SK-N-SH (cell line): ENCODE measurements around the gene PARP1.

Experiments
- EP300 ChIP-seq, 2 experiments: IDR thresholded peaks; 2 replicates each; pipeline versions ENCODE4 v1.4.0 to v1.6.1; 2012; ENCODE audit warnings: borderline replicate concordance in 1 of 2, low read depth in 1 of 2, low read length in 1 of 2
- EZH2phosphoT487 ChIP-seq: fragments of 200-600 bp; sonication (generic); IDR thresholded peaks from 2 replicates; pipeline ENCODE4 v1.6.1; 2017; ENCODE audit warnings: low read depth, mixed run types, mild to moderate bottlenecking, antibody characterized with exemption, moderate library complexity, borderline replicate concordance
- POLR2AphosphoS5 ChIP-seq: IDR thresholded peaks from 2 replicates; pipeline ENCODE4 v1.6.1; 2012; ENCODE audit warnings: low read depth, low read length
- RFX5 ChIP-seq: IDR thresholded peaks from 2 replicates; pipeline ENCODE4 v1.6.1; 2012; ENCODE audit warnings: mild to moderate bottlenecking, improper control_type of control experiment, low read length
- RXRA ChIP-seq: IDR thresholded peaks from 2 replicates; pipeline ENCODE4 v1.4.0; 2012; ENCODE audit warnings: low read depth, mild to moderate bottlenecking, borderline replicate concordance
- SIN3A ChIP-seq: IDR thresholded peaks from 2 replicates; pipeline ENCODE4 v1.6.1; 2012; ENCODE audit warnings: low read depth, mild to moderate bottlenecking, low read length, moderate library complexity, borderline replicate concordance
- SMC3 ChIP-seq: IDR thresholded peaks from 2 replicates; pipeline ENCODE4 v1.6.1; 2012; ENCODE audit warnings: low read depth, low read length, improper control_type of control experiment
- TF ChIP-seq, protein P1 (sequence below): IDR thresholded peaks from 2 replicates; pipeline ENCODE4 v1.4.0; 2012; ENCODE audit warnings: low read depth
- TF ChIP-seq, protein P2 (sequence below): fragments of 200-600 bp; sonication (generic); IDR thresholded peaks from 2 replicates; pipeline ENCODE4 v1.6.1; 2017; ENCODE audit warnings: antibody characterized with exemption, mild to moderate bottlenecking, moderate library complexity
- TF ChIP-seq, protein P3 (sequence below): IDR thresholded peaks from 2 replicates; pipeline ENCODE4; 2012

DNA sequence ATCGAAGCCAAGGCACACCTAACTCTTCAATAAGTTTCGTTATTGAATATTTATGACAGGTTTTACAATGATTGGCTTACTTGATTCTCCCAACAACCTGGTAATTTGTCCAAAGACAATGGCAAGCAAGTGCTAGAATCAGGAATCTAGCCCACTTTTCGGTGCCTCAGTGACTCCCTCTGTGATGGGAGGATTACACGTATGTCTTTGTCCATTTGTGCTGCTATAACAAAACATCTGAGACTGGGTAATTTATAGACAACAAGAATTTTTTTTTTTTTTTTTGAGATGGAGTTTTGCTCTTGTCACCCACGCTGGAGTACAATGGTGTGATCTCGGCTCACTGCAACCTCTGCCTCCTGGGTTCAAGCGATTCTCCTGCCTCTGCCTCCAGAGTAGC, 96.5 kb downstream of the PARP1 start:
- TF ChIP-seq SIN3A (no peak), RXRA (no peak), EZH2phosphoT487 (no peak), POLR2AphosphoS5 (no peak), SMC3 (no peak), RFX5 (no peak), EP300 (IDR thresholded peaks at IDR 0.05; ENCODE audit: borderline replicate concordance in 1 of 2, low read depth in 1 of 2, low read length in 1 of 2) (no peak)
- TF ChIP-seq, protein P1, sequence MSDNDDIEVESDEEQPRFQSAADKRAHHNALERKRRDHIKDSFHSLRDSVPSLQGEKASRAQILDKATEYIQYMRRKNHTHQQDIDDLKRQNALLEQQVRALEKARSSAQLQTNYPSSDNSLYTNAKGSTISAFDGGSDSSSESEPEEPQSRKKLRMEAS: no peak
- TF ChIP-seq, protein P2, sequence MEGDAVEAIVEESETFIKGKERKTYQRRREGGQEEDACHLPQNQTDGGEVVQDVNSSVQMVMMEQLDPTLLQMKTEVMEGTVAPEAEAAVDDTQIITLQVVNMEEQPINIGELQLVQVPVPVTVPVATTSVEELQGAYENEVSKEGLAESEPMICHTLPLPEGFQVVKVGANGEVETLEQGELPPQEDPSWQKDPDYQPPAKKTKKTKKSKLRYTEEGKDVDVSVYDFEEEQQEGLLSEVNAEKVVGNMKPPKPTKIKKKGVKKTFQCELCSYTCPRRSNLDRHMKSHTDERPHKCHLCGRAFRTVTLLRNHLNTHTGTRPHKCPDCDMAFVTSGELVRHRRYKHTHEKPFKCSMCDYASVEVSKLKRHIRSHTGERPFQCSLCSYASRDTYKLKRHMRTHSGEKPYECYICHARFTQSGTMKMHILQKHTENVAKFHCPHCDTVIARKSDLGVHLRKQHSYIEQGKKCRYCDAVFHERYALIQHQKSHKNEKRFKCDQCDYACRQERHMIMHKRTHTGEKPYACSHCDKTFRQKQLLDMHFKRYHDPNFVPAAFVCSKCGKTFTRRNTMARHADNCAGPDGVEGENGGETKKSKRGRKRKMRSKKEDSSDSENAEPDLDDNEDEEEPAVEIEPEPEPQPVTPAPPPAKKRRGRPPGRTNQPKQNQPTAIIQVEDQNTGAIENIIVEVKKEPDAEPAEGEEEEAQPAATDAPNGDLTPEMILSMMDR: no peak
- TF ChIP-seq, protein P3, sequence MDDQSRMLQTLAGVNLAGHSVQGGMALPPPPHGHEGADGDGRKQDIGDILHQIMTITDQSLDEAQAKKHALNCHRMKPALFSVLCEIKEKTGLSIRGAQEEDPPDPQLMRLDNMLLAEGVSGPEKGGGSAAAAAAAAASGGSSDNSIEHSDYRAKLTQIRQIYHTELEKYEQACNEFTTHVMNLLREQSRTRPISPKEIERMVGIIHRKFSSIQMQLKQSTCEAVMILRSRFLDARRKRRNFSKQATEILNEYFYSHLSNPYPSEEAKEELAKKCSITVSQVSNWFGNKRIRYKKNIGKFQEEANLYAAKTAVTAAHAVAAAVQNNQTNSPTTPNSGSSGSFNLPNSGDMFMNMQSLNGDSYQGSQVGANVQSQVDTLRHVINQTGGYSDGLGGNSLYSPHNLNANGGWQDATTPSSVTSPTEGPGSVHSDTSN: no peak
